WTC11 (cell line): ENCODE measurements around the gene EPB41L4B. TPM values are rescaled to one million over a fixed set of nuclear protein-coding genes. Genes with fewer than 3 reads are reported as not detected.
A peak's percentile ranks its signal among the peaks of the same experiment; 100 is the strongest.

Experiments
- ATAC-seq: fragments of 200-7000 bp; cut with Tn5 transposase; 2 replicates; pipeline ENCODE4 v1.10.0; 2021; ENCODE audit warnings: mild to moderate bottlenecking, moderate library complexity
- CTCF ChIA-PET: fragments of 300-600 bp; sonication (Branson Sonifier 250); formaldehyde crosslinking; loops from one replicate; lab custom pipeline; 2021; ENCODE audit warnings: antibody characterized with exemption; lab: Charles Lee
- POLR2A ChIA-PET: fragments of 350-600 bp; sonication (Branson Sonifier 250); formaldehyde crosslinking; loops from one replicate; lab custom pipeline; 2021; ENCODE audit warnings: antibody characterized with exemption; lab: Charles Lee
- DNase-seq: peaks from one replicate; pipeline ENCODE4 v3.0.0; 2021; ENCODE audit warnings: low spot score
- H3K27ac Mint-ChIP-seq: 2 replicates; pipeline ENCODE4 v1.8.0; 2021; ENCODE audit warnings: mixed read lengths
- H3K27me3 Mint-ChIP-seq: 2 replicates; pipeline ENCODE4 v1.8.0; 2021; ENCODE audit warnings: low read depth, mild to moderate bottlenecking, moderate library complexity, mixed read lengths
- H3K36me3 Mint-ChIP-seq: 2 replicates; pipeline ENCODE4 v1.8.0; 2021; ENCODE audit warnings: mixed read lengths
- H3K4me1 Mint-ChIP-seq: 2 replicates; pipeline ENCODE4 v1.8.0; 2022; ENCODE audit warnings: mixed read lengths
- H3K4me3 Mint-ChIP-seq: 2 replicates; pipeline ENCODE4 v1.8.0; 2021; ENCODE audit warnings: mild to moderate bottlenecking, moderate library complexity, mixed read lengths
- H3K9me3 Mint-ChIP-seq: 2 replicates; pipeline ENCODE4 v1.8.0; 2021; ENCODE audit warnings: mixed read lengths
- ATF1 ChIP-seq: sonication (generic); formaldehyde crosslinking; IDR thresholded peaks from 2 replicates; pipeline ENCODE4 v1.8.1; 2023; ENCODE audit warnings: mild to moderate bottlenecking, moderate library complexity, missing genetic modification reagents
- E2F1 ChIP-seq: sonication (generic); formaldehyde crosslinking; IDR thresholded peaks from 2 replicates; pipeline ENCODE4 v1.8.0; 2022; ENCODE audit warnings: mild to moderate bottlenecking, missing genetic modification reagents
- ELF4 ChIP-seq: sonication (generic); formaldehyde crosslinking; IDR thresholded peaks from 2 replicates; pipeline ENCODE4 v1.8.1; 2022; ENCODE audit warnings: low read depth, mild to moderate bottlenecking, moderate library complexity, missing genetic modification reagents
- EMX1 ChIP-seq: fragments of 250-450 bp; sonication (Bioruptor Pico); IDR thresholded peaks from 2 replicates; pipeline ENCODE4 v1.8.0; 2021; ENCODE audit warnings: mild to moderate bottlenecking
- ERG ChIP-seq: fragments of 250-450 bp; sonication (Bioruptor Pico); IDR thresholded peaks from 2 replicates; pipeline ENCODE4 v1.8.0; 2021; ENCODE audit warnings: mild to moderate bottlenecking
- FOXK1 ChIP-seq: sonication (generic); formaldehyde crosslinking; IDR thresholded peaks from 2 replicates; pipeline ENCODE4 v1.8.0; 2022; ENCODE audit warnings: mild to moderate bottlenecking, moderate library complexity, missing genetic modification reagents
- FOXP4 ChIP-seq: sonication (generic); formaldehyde crosslinking; IDR thresholded peaks from 2 replicates; pipeline ENCODE4 v1.8.0; 2022; ENCODE audit warnings: mild to moderate bottlenecking, missing genetic modification reagents
- GABPB1 ChIP-seq: sonication (generic); formaldehyde crosslinking; IDR thresholded peaks from 2 replicates; pipeline ENCODE4 v1.8.1; 2023; ENCODE audit warnings: mild to moderate bottlenecking, missing genetic modification reagents
- MYBL2 ChIP-seq: sonication (generic); formaldehyde crosslinking; IDR thresholded peaks from 2 replicates; pipeline ENCODE4 v1.8.1; 2023; ENCODE audit warnings: mild to moderate bottlenecking, moderate library complexity, missing genetic modification reagents
- NFATC4 ChIP-seq: fragments of 250-450 bp; sonication (Bioruptor Pico); IDR thresholded peaks from 2 replicates; pipeline ENCODE4 v1.9.0; 2021; ENCODE audit warnings: mild to moderate bottlenecking
- NFE2L1 ChIP-seq: sonication (generic); formaldehyde crosslinking; IDR thresholded peaks from 2 replicates; pipeline ENCODE4 v1.8.1; 2023; ENCODE audit warnings: missing genetic modification reagents
- NR2C2 ChIP-seq: sonication (generic); formaldehyde crosslinking; IDR thresholded peaks from 2 replicates; pipeline ENCODE4 v1.8.0; 2022; ENCODE audit warnings: mild to moderate bottlenecking, missing genetic modification reagents
- OVOL2 ChIP-seq: fragments of 250-450 bp; sonication (Bioruptor Pico); IDR thresholded peaks from 2 replicates; pipeline ENCODE4 v1.9.0; 2021; ENCODE audit warnings: mild to moderate bottlenecking, borderline replicate concordance
- ZNF263 ChIP-seq: sonication (generic); formaldehyde crosslinking; IDR thresholded peaks from 2 replicates; pipeline ENCODE4 v1.8.1; 2022; ENCODE audit warnings: low read depth, mild to moderate bottlenecking, moderate library complexity, missing genetic modification reagents
- total RNA-seq: library from RNA; stranded (reverse); gene quantifications from 3 replicates; pipeline ENCODE4 v1.2.3, GENCODE V29; 2021
- TF ChIP-seq, protein P1 (sequence below): fragments of 250-450 bp; sonication (Bioruptor Pico); IDR thresholded peaks from 2 replicates; pipeline ENCODE4 v1.9.0; 2021; ENCODE audit warnings: mild to moderate bottlenecking, borderline replicate concordance
- TF ChIP-seq, protein P2 (sequence below): fragments of 250-450 bp; sonication (Bioruptor Pico); conservative IDR thresholded peaks from 2 replicates; pipeline ENCODE4 v1.9.0; 2021; ENCODE audit warnings: mild to moderate bottlenecking
- TF ChIP-seq, protein P3 (sequence below): sonication (generic); formaldehyde crosslinking; IDR thresholded peaks from 2 replicates; pipeline ENCODE4 v1.8.0; 2023; ENCODE audit warnings: mild to moderate bottlenecking, missing genetic modification reagents
- TF ChIP-seq, protein P4 (sequence below): sonication (generic); formaldehyde crosslinking; IDR thresholded peaks from 2 replicates; pipeline ENCODE4 v1.8.1; 2022; ENCODE audit warnings: mild to moderate bottlenecking, missing genetic modification reagents, moderate library complexity, borderline replicate concordance

Gene EPB41L4B
- total RNA-seq, 1 experiment from 2014 or later, result 20.0 TPM

- TF ChIP-seq, protein P1, sequence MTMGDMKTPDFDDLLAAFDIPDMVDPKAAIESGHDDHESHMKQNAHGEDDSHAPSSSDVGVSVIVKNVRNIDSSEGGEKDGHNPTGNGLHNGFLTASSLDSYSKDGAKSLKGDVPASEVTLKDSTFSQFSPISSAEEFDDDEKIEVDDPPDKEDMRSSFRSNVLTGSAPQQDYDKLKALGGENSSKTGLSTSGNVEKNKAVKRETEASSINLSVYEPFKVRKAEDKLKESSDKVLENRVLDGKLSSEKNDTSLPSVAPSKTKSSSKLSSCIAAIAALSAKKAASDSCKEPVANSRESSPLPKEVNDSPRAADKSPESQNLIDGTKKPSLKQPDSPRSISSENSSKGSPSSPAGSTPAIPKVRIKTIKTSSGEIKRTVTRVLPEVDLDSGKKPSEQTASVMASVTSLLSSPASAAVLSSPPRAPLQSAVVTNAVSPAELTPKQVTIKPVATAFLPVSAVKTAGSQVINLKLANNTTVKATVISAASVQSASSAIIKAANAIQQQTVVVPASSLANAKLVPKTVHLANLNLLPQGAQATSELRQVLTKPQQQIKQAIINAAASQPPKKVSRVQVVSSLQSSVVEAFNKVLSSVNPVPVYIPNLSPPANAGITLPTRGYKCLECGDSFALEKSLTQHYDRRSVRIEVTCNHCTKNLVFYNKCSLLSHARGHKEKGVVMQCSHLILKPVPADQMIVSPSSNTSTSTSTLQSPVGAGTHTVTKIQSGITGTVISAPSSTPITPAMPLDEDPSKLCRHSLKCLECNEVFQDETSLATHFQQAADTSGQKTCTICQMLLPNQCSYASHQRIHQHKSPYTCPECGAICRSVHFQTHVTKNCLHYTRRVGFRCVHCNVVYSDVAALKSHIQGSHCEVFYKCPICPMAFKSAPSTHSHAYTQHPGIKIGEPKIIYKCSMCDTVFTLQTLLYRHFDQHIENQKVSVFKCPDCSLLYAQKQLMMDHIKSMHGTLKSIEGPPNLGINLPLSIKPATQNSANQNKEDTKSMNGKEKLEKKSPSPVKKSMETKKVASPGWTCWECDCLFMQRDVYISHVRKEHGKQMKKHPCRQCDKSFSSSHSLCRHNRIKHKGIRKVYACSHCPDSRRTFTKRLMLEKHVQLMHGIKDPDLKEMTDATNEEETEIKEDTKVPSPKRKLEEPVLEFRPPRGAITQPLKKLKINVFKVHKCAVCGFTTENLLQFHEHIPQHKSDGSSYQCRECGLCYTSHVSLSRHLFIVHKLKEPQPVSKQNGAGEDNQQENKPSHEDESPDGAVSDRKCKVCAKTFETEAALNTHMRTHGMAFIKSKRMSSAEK (CRISPR knock-in tag), result no peak
- no peak for TF ChIP-seq NFATC4 (CRISPR knock-in tag)
- TF ChIP-seq E2F1 (CRISPR knock-in tag), result no peak
- TF ChIP-seq, protein P2, sequence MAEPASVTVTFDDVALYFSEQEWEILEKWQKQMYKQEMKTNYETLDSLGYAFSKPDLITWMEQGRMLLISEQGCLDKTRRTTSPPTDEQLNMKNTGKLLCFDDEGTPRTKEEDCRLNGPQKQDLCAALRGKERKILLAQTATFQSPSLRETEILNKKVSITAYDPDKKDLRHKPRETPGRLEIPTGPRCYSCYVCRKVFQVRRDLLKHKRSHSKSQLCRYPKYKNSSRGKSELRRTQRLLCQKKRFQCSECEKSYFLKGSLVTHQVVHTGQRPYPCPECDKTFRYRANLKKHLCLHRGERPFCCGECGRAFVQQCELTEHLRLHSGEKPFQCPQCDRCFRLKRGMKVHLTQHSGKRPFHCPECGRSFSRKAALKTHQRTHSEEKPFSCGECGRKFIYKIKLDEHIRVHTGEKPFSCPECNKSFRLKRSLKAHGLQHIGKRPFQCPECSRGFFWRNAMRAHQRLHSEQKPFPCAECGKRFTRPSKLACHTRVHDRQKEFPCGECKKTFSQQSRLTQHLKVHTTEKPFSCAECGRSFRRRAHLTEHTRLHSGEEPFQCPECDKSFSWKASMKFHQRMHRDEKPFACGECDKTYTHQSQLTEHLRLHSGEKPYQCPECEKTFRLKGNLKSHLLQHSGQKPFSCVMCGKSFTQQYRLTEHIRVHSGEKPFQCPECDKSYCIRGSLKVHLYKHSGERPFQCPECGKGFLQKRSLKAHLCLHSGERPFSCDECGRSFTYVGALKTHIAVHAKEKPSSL (CRISPR knock-in tag), result no peak
Measured at GRCh38 chr9:109171926-109172325, 148.9 kb downstream of the EPB41L4B start (continued).

DNA sequence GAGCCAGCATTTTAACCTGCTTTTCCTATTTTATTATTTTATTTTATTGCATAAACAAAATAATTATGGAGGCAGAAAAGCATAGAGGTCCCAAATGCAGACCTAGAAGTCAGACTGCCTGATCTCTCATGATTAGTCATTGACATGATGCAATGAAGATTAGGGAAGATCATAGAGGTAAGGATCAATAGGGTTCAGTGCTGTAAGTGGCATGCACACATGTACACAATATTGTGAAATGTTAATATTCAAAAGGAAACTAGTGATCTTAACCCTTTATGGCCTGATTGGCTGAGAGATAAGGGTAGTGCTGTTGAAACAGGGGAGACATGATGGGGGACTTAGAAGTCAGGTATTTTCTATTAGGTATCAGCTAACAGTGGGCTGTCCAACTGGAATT, 152.7 kb downstream of the EPB41L4B start:
- no peak overlapping the region for H3K27ac Mint-ChIP-seq
- POLR2A ChIA-PET, result no interaction called here
- TF ChIP-seq GABPB1 (CRISPR knock-in tag) (peak; percentile 91), EMX1 (CRISPR knock-in tag) (no peak), NR2C2 (CRISPR knock-in tag) (no peak)
- TF ChIP-seq, all 79 proteins: peak for 1
- Mint-ChIP-seq H3K4me3 (no peak overlapping the region), H3K4me1 (peaks cover 9% of the 10 kb centered on the region), H3K27me3 (peaks cover 48% of the 10 kb centered on the region), H3K36me3 (peaks cover 7% of the 10 kb centered on the region; the same call in 1 of the 2 replicates), H3K9me3 (peaks cover 11% of the 10 kb centered on the region)
- CTCF ChIA-PET, result interaction anchor here (5.8 kb wide), 1 partner anchor 15 kb away, joined by 37 read pairs; no protein-coding TSS in a partner anchor
- DNase-seq (no peak), ATAC-seq (no peak)

DNA sequence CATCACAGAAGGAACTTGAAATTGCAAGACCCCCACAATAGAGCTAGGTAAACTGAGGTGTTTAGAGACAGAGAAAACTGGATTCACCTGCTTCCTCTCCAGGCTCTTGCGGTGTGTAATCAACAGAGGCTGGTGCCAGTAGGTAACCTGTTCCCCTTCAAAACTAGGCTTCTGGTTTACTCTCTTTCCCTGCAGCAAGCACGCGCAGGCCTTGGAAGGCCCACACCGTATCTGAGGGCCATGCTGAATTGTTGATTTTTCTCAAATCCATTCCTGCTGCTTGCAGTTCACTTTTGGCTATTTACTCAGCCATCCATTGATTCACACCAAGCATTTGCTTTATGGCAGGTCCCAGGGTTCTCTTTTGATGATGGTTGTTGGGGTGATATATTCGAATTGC, 153.1 kb downstream of the EPB41L4B start:
- ATAC-seq (peak; percentile 15), DNase-seq (no peak)
- Mint-ChIP-seq H3K9me3 (peaks cover 11% of the 10 kb centered on the region), H3K27me3 (peaks cover 48% of the 10 kb centered on the region), H3K27ac (no peak overlapping the region), H3K36me3 (peaks cover 7% of the 10 kb centered on the region; the same call in 1 of the 2 replicates), H3K4me1 (peaks cover 9% of the 10 kb centered on the region), H3K4me3 (peak overlapping the region; percentile 82)
- ChIA-PET POLR2A (interaction anchor here (2.3 kb wide), 1 partner anchor 16 kb away, joined by 9 read pairs; no protein-coding TSS in a partner anchor), CTCF (interaction anchor here (0.6 to 5.8 kb wide), 3 partner anchors 15 to 90 kb away, joined by 3 to 37 read pairs (median 3); no protein-coding TSS in a partner anchor)
- TF ChIP-seq MYBL2 (CRISPR knock-in tag) (no peak), ERG (no peak), ELF4 (no peak), NFE2L1 (CRISPR knock-in tag) (no peak), FOXK1 (CRISPR knock-in tag) (no peak), ZNF263 (CRISPR knock-in tag) (no peak), OVOL2 (CRISPR knock-in tag) (no peak), ATF1 (CRISPR knock-in tag) (no peak), FOXP4 (CRISPR knock-in tag) (no peak), GABPB1 (CRISPR knock-in tag) (no peak)
- TF ChIP-seq, protein P3, sequence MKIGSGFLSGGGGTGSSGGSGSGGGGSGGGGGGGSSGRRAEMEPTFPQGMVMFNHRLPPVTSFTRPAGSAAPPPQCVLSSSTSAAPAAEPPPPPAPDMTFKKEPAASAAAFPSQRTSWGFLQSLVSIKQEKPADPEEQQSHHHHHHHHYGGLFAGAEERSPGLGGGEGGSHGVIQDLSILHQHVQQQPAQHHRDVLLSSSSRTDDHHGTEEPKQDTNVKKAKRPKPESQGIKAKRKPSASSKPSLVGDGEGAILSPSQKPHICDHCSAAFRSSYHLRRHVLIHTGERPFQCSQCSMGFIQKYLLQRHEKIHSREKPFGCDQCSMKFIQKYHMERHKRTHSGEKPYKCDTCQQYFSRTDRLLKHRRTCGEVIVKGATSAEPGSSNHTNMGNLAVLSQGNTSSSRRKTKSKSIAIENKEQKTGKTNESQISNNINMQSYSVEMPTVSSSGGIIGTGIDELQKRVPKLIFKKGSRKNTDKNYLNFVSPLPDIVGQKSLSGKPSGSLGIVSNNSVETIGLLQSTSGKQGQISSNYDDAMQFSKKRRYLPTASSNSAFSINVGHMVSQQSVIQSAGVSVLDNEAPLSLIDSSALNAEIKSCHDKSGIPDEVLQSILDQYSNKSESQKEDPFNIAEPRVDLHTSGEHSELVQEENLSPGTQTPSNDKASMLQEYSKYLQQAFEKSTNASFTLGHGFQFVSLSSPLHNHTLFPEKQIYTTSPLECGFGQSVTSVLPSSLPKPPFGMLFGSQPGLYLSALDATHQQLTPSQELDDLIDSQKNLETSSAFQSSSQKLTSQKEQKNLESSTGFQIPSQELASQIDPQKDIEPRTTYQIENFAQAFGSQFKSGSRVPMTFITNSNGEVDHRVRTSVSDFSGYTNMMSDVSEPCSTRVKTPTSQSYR, result no peak
- TF ChIP-seq, protein P4, sequence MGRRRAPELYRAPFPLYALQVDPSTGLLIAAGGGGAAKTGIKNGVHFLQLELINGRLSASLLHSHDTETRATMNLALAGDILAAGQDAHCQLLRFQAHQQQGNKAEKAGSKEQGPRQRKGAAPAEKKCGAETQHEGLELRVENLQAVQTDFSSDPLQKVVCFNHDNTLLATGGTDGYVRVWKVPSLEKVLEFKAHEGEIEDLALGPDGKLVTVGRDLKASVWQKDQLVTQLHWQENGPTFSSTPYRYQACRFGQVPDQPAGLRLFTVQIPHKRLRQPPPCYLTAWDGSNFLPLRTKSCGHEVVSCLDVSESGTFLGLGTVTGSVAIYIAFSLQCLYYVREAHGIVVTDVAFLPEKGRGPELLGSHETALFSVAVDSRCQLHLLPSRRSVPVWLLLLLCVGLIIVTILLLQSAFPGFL, result no peak
